ENCODE results near the gene ZNF609.

ZNF609 gene

GRCh38 chr15:64536244-64536836 lies 76.0 kb downstream of the ZNF609 start:
- DNase-seq: no peak

GRCh38 chr15:64542091-64542490 lies 81.7 kb downstream of the ZNF609 start:
- no peak for DNase-seq

- no peak for DNase-seq
Measured at GRCh38 chr15:64544450-64544849, 84.1 kb downstream of the ZNF609 start.

GRCh38 chr15:64547275-64547674 lies 86.9 kb downstream of the ZNF609 start:
- DNase-seq: no peak

- DNase-seq: no peak
Measured at GRCh38 chr15:64548235-64548634, 87.9 kb downstream of the ZNF609 start.

GRCh38 chr15:64549860-64550259 lies 89.5 kb downstream of the ZNF609 start:
- DNase-seq: no peak

- DNase-seq: no peak
Measured at GRCh38 chr15:64552281-64552948, 92.0 kb downstream of the ZNF609 start.

- no peak for DNase-seq
Measured at GRCh38 chr15:64558460-64559179, 98.2 kb downstream of the ZNF609 start.

- no peak for DNase-seq
Measured at GRCh38 chr15:64559243-64559642, 98.9 kb downstream of the ZNF609 start.

- no peak for DNase-seq
Measured at GRCh38 chr15:64560501-64560900, 100.1 kb downstream of the ZNF609 start.

- no peak for DNase-seq
Measured at GRCh38 chr15:64560998-64561397, 100.6 kb downstream of the ZNF609 start.

GRCh38 chr15:64562003-64562640 lies 101.7 kb downstream of the ZNF609 start:
- DNase-seq: no peak

- DNase-seq: no peak
Measured at GRCh38 chr15:64566102-64566501, 105.7 kb downstream of the ZNF609 start.

GRCh38 chr15:64566629-64567427 lies 106.5 kb downstream of the ZNF609 start:
- no peak for DNase-seq

- DNase-seq: no peak
Measured at GRCh38 chr15:64568765-64569164, 108.4 kb downstream of the ZNF609 start.

GRCh38 chr15:64571857-64572291 lies 111.5 kb downstream of the ZNF609 start:
- no peak for DNase-seq

GRCh38 chr15:64572856-64573255 lies 112.5 kb downstream of the ZNF609 start:
- DNase-seq: no peak

- DNase-seq: no peak
Measured at GRCh38 chr15:64574301-64575017, 114.1 kb downstream of the ZNF609 start.

GRCh38 chr15:64580696-64581407 lies 120.5 kb downstream of the ZNF609 start:
- DNase-seq: no peak

- DNase-seq: no peak
Measured at GRCh38 chr15:64581408-64581761, 121.0 kb downstream of the ZNF609 start.

All from nucleus accumbens (tissue), 56 donors.